Measurements from ENCODE around the gene MLLT6. TPM values are rescaled to one million over a fixed set of nuclear protein-coding genes. Genes with fewer than 3 reads are reported as not detected.

Gene MLLT6
- total and polyA plus RNA-seq, 2 of the 13 experiments (the other 11 are each of a cell fraction or from before 2014, with no cell fraction given), result 50.7 to 69.5 TPM

GRCh38 chr17:38729886-38730525, 24.9 kb downstream of the MLLT6 start, which contains the start of gene CISD3 (continued):
- TF ChIP-seq ZNF143 (CRISPR knock-in tag; IDR thresholded peaks at IDR 0.05), result no peak
- no peak for TF ChIP-seq SRSF1 (optimal IDR thresholded peaks at IDR 0.05; ENCODE audit: low read depth, low read length)
- no peak; the same call in 1 of the 2 replicates for TF ChIP-seq HOXA5 (CRISPR knock-in tag; IDR thresholded peaks at IDR 0.05)
- 0 out of 2 replicates have a peak, but pooled peaks have one; percentile 3 for TF ChIP-seq RXRB (CRISPR knock-in tag; IDR thresholded peaks at IDR 0.05; ENCODE audit: borderline replicate concordance)
- TF ChIP-seq ZBTB49 (CRISPR knock-in tag; IDR thresholded peaks at IDR 0.05; ENCODE audit: borderline replicate concordance), result no peak
- TF ChIP-seq, protein P1, sequence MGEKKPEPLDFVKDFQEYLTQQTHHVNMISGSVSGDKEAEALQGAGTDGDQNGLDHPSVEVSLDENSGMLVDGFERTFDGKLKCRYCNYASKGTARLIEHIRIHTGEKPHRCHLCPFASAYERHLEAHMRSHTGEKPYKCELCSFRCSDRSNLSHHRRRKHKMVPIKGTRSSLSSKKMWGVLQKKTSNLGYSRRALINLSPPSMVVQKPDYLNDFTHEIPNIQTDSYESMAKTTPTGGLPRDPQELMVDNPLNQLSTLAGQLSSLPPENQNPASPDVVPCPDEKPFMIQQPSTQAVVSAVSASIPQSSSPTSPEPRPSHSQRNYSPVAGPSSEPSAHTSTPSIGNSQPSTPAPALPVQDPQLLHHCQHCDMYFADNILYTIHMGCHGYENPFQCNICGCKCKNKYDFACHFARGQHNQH (CRISPR knock-in tag; IDR thresholded peaks at IDR 0.05), result no peak
- TF ChIP-seq PAX8 (CRISPR knock-in tag; IDR thresholded peaks at IDR 0.05; ENCODE audit: borderline replicate concordance), result no peak; the same call in 1 of the 2 replicates
- TF ChIP-seq KMT2A (CRISPR knock-in tag; IDR thresholded peaks at IDR 0.05), result peak; percentile 60; the same call in 1 of the 2 replicates
- no peak for TF ChIP-seq MTF2 (CRISPR knock-in tag; IDR thresholded peaks at IDR 0.05; ENCODE audit: borderline replicate concordance)
- 0 out of 2 replicates have a peak, but pooled peaks have one; percentile 22 for TF ChIP-seq MED13 (CRISPR knock-in tag; IDR thresholded peaks at IDR 0.05)
- TF ChIP-seq SKI (IDR thresholded peaks at IDR 0.05; ENCODE audit: partially characterized antibody), result peak; percentile 84
- no peak for TF ChIP-seq ZNF605 (CRISPR knock-in tag; IDR thresholded peaks at IDR 0.05)
- TF ChIP-seq HOXA7 (CRISPR knock-in tag; IDR thresholded peaks at IDR 0.05), result no peak
- no peak for TF ChIP-seq GLI4 (CRISPR knock-in tag; IDR thresholded peaks at IDR 0.05; ENCODE audit: borderline replicate concordance)
- TF ChIP-seq XRCC5 (optimal IDR thresholded peaks at IDR 0.05; ENCODE audit: low read length), result peak; percentile 91
- TF ChIP-seq AGO1 (IDR thresholded peaks at IDR 0.05; ENCODE audit: low read depth, low read length, poor library complexity, severe bottlenecking), result peak; percentile 99
- TF ChIP-seq ISX (CRISPR knock-in tag; conservative IDR thresholded peaks at IDR 0.05), result no peak
- peak; percentile 56 for TF ChIP-seq MED8 (CRISPR knock-in tag; IDR thresholded peaks at IDR 0.05; ENCODE audit: insufficient replicate concordance)
- TF ChIP-seq MYNN (CRISPR knock-in tag; IDR thresholded peaks at IDR 0.05; ENCODE audit: low read depth), result no peak
- TF ChIP-seq ZNF761 (CRISPR knock-in tag; conservative IDR thresholded peaks at IDR 0.05), result no peak
- TF ChIP-seq ATM (IDR thresholded peaks at IDR 0.05; ENCODE audit: borderline replicate concordance), result no peak
- no peak for TF ChIP-seq ZNF292 (CRISPR knock-in tag; IDR thresholded peaks at IDR 0.05; ENCODE audit: borderline replicate concordance, low read depth)
- TF ChIP-seq NFKB2 (CRISPR knock-in tag; IDR thresholded peaks at IDR 0.05; ENCODE audit: borderline replicate concordance), result no peak
- TF ChIP-seq ZFY (CRISPR knock-in tag; IDR thresholded peaks at IDR 0.05), result peak; percentile 89

Data from HepG2 (cell line).